K562 (cell line): ENCODE data around the gene USP12. TPM values are rescaled to one million over a fixed set of nuclear protein-coding genes. Genes with fewer than 3 reads are reported as not detected.
A peak's percentile ranks its signal among the peaks of the same experiment; 100 is the strongest.

ENCODE experiments used
- ATAC-seq: fragments of 200-7000 bp; cut with Tn5 transposase; 3 replicates; pipeline ENCODE4 v1.9.1; 2020; ENCODE audit warnings: moderate library complexity
- BruUV-seq: library from RNA; stranded (reverse); fragments of 400-500 nt; replicated peaks from 2 replicates; lab custom pipeline; 2021; lab: Mats Ljungman, UMichigan
- CTCF ChIA-PET: fragments of 300-600 bp; formaldehyde crosslinking; extraction: SDS; loops from one replicate; lab custom pipeline; 2021; ENCODE audit warnings: low intra/inter-chr PET ratio; lab: Yijun Ruan, JAX
- POLR2A ChIA-PET: fragments of 300-600, 350-650 bp; sonication (Branson Sonifier 250); formaldehyde crosslinking; extraction: SDS; loops from one replicate; lab custom pipeline; 2021; ENCODE audit warnings: antibody characterized with exemption, inconsistent platforms; lab: Yijun Ruan, JAX
- DNase-seq, 4 experiments: peaks; one replicate each; pipeline versions ENCODE4 v3.0.0 to v3.0.0-alpha.2; 2011 to 2018; ENCODE audit warnings: low spot score in 3 of 4, mixed read lengths in 3 of 4; ENCODE audit errors: extremely low read depth in 1 of 4
- FAIRE-seq: peaks from 2 replicates; lab custom pipeline; 2011; peaks lifted over from hg19 to GRCh38; lab: Jason Lieb, UNC
- H2AFZ ChIP-seq: 2 replicates; pipeline ENCODE4 v1.6.0; 2011; ENCODE audit warnings: low read depth, low read length, control low read depth, inconsistent platforms
- H3K27ac ChIP-seq: fragments of 200-600 bp; 3 replicates; pipeline ENCODE4 v1.8.0; 2011; ENCODE audit warnings: low read depth, mild to moderate bottlenecking, control low read depth, inconsistent platforms, low read length, moderate library complexity, mixed read lengths; ENCODE audit errors: extremely low read depth
- H3K27me3 ChIP-seq, 2 experiments: fragments of 300-600 bp in 1 of 2; 2 replicates in 1 of 2; 3 replicates in 1 of 2; pipeline versions ENCODE4 v1.6.0 to v1.8.0; 2011; ENCODE audit warnings: inconsistent platforms in 2 of 2, low read length in 2 of 2, mild to moderate bottlenecking in 1 of 2, mixed read lengths in 1 of 2, moderate library complexity in 1 of 2; ENCODE audit not compliant: control insufficient read depth in 2 of 2, insufficient read depth in 2 of 2
- H3K36me3 ChIP-seq: fragments of 300-600 bp; 3 replicates; pipeline ENCODE4 v1.8.0; 2011; ENCODE audit warnings: mild to moderate bottlenecking, low read length, inconsistent platforms; ENCODE audit not compliant: control insufficient read depth, insufficient read depth
- H3K4me1 ChIP-seq, 2 experiments: fragments of 200-600 bp in 1 of 2; replicated peaks in 1 of 2; 2 replicates in 1 of 2; 3 replicates in 1 of 2; pipeline versions ENCODE4 v1.5.1 to v1.8.0; 2011; ENCODE audit warnings: inconsistent platforms in 2 of 2, low read length in 2 of 2, mild to moderate bottlenecking in 1 of 2, mixed read lengths in 1 of 2, moderate library complexity in 1 of 2; ENCODE audit not compliant: control insufficient read depth in 2 of 2, insufficient read depth in 2 of 2
- H3K4me2 ChIP-seq: 2 replicates; pipeline ENCODE4 v1.6.1; 2011; ENCODE audit warnings: low read length, control low read depth, inconsistent platforms, mixed read lengths; ENCODE audit not compliant: insufficient read depth
- H3K4me3 ChIP-seq: fragments of 200-600 bp; sonication (generic), shearing (Covaris generic); 2 replicates; pipeline ENCODE4 v1.5.1; 2016; ENCODE audit warnings: control low read depth, inconsistent platforms
- H3K79me2 ChIP-seq: fragments of 200-600 bp; 3 replicates; pipeline ENCODE4 v1.8.0; 2011; ENCODE audit warnings: low read length, inconsistent platforms; ENCODE audit not compliant: control insufficient read depth, insufficient read depth
- H3K9ac ChIP-seq, 2 experiments: 2 replicates each; pipeline versions ENCODE4 v1.6.0 to v1.6.1; 2011; ENCODE audit warnings: low read depth in 2 of 2, low read length in 2 of 2, control low read depth in 1 of 2, inconsistent platforms in 1 of 2, mild to moderate bottlenecking in 1 of 2, mixed read lengths in 1 of 2; ENCODE audit not compliant: insufficient read depth in 1 of 2
- H3K9me1 ChIP-seq: one replicate; pipeline ENCODE4 v1.6.0; 2011; ENCODE audit warnings: inconsistent platforms, mild to moderate bottlenecking, low read length, moderate library complexity; ENCODE audit not compliant: control insufficient read depth, insufficient read depth
- H3K9me3 ChIP-seq: replicated peaks from 2 replicates; pipeline ENCODE4 v1.5.1; 2011; ENCODE audit warnings: low read depth, low read length, inconsistent platforms; ENCODE audit not compliant: control insufficient read depth, insufficient read depth
- H4K20me1 ChIP-seq: replicated peaks from 2 replicates; pipeline ENCODE4 v1.6.1; 2011; ENCODE audit warnings: low read length, inconsistent platforms, mixed read lengths; ENCODE audit not compliant: control insufficient read depth, insufficient read depth
- CBFA2T2 ChIP-seq: fragments of 450-650 bp; conservative IDR thresholded peaks from 2 replicates; pipeline ENCODE4 v1.6.1; 2017; ENCODE audit warnings: mild to moderate bottlenecking
- FOXJ3 ChIP-seq: sonication (generic); formaldehyde crosslinking; IDR thresholded peaks from 2 replicates; pipeline ENCODE4 v1.4.0; 2020; ENCODE audit warnings: mild to moderate bottlenecking, missing genetic modification reagents
- HDAC1 ChIP-seq, 2 experiments: fragments of 450-650 bp; IDR thresholded peaks; 2 replicates each; pipeline ENCODE4 v1.6.1; 2016 to 2017; ENCODE audit warnings: inconsistent platforms in 1 of 2, mild to moderate bottlenecking in 1 of 2, moderate library complexity in 1 of 2
- KDM1A ChIP-seq, 2 experiments: fragments of 450-650 bp; IDR thresholded peaks; 2 replicates each; pipeline ENCODE4 v1.6.1; 2016; ENCODE audit warnings: mild to moderate bottlenecking in 2 of 2
- L3MBTL2 ChIP-seq: fragments of 450-650 bp; IDR thresholded peaks from 2 replicates; pipeline ENCODE4 v1.6.1; 2016; ENCODE audit warnings: mild to moderate bottlenecking, moderate library complexity
- NCOR1 ChIP-seq: fragments of 450-650 bp; IDR thresholded peaks from 2 replicates; pipeline ENCODE4 v1.6.1; 2016; ENCODE audit warnings: mild to moderate bottlenecking, moderate library complexity
- PCBP1 ChIP-seq: fragments of 200-400 bp; formaldehyde crosslinking; IDR thresholded peaks from 2 replicates; pipeline ENCODE4 v1.6.1; 2018; ENCODE audit warnings: mild to moderate bottlenecking, low read depth, low read length; ENCODE audit not compliant: poor library complexity, severe bottlenecking
- SREBF1 ChIP-seq: fragments of 150-350 bp; IDR thresholded peaks from 2 replicates; pipeline ENCODE4 v1.6.1; 2014; ENCODE audit warnings: antibody characterized with exemption, low read depth, low read length, borderline replicate concordance
- ZNF175 ChIP-seq: fragments of 200-800 bp; sonication (Bioruptor generic); IDR thresholded peaks from 2 replicates; pipeline ENCODE4 v1.6.1; 2016; ENCODE audit warnings: low read depth, mild to moderate bottlenecking, missing genetic modification characterization, missing compliant biosample characterization
- WGBS: fragments of 100-300 bp; shearing (Covaris generic); methylation state at CpG from one replicate; pipeline ENCODE4 v1.1.6; 2016; ENCODE audit warnings: low coverage, mixed read lengths; ENCODE audit not compliant: insufficient coverage; ENCODE audit errors: missing lambda C conversion rate; 5-methylcytosine and 5-hydroxymethylcytosine counted together
- in situ Hi-C: fragments of 300-500 bp; cut with MboI; formaldehyde crosslinking; loops from 4 replicates; pipeline ENCODE4 v1.15.0; 2018; ENCODE audit warnings: inconsistent platforms, mixed read lengths
- intact Hi-C: fragments of 100-400 bp; cut with micrococcal nuclease; formaldehyde crosslinking; loops from 2 replicates; pipeline ENCODE4 v1.14.2; 2022
- polyA plus RNA-seq, 8 experiments: library from polyadenylated mRNA; depleted of rRNA in 4 of 8; stranded (reverse) in 5 of 8; unstranded in 3 of 8; fragments of >200 nt; fragmentation: Nextera tagmentation in 2 of 8; fragmentation: Illumina TruSeq in 1 of 8; extraction: Ambion mirVana in 2 of 8; extraction: Trizol in 1 of 8; gene quantifications; 2 replicates each; pipeline versions ENCODE4 v1.2.1 to v1.2.3, GENCODE V29; 2011 to 2014; ENCODE audit warnings: inconsistent platforms in 1 of 8, missing spikeins in 1 of 8
- total RNA-seq, 7 experiments: library from RNA; depleted of rRNA in 6 of 7; stranded (reverse); fragments of >200 nt in 6 of 7; fragmentation: Illumina TruSeq in 2 of 7; extraction: Trizol in 2 of 7; gene quantifications; 2 replicates each; pipeline versions ENCODE4 v1.2.1 to v1.2.3, GENCODE V29; 2011 to 2021; ENCODE audit warnings: low replicate concordance in 1 of 7
- TF ChIP-seq, protein P1 (sequence below): fragments of 450-650 bp; IDR thresholded peaks from 2 replicates; pipeline ENCODE4 v1.6.1; 2017; ENCODE audit warnings: mild to moderate bottlenecking, moderate library complexity

The USP12 gene
- total and polyA plus RNA-seq, 9 of the 15 experiments (the other 6 are each of a cell fraction or from before 2014, with no cell fraction given): 1.8 to 20.5 (median 13.3) TPM

DNA sequence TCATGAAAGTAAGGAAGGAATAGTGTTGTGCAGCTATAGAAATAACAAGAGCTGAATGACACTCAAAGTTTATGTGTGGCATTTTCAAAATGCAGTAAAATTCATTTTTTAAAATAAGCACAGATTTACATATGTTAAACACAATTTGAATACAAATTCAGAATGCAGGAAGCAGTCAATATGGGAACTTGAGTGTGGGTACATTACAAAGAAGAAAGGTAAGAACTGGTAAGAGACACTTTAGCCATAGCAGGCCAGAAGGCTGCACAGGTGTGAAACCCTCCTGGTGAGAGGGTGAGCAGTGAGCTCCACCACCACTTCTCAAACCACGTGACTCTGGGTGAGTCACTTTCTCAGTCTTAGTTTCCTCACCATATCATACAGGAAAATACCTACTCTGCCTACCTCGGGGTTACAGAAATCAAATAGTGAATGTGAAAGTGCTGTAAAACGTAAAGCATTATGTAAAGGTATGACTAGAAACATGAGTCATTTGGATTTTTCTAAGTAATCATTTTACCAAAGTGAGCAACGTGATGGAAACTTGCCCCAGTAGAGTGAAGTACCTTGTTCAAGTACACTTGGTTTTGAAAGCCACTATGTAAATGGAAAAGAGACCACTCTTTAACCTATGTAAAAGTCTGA lies 40.5 kb downstream of the USP12 start (continued):
- TF ChIP-seq, protein P1, sequence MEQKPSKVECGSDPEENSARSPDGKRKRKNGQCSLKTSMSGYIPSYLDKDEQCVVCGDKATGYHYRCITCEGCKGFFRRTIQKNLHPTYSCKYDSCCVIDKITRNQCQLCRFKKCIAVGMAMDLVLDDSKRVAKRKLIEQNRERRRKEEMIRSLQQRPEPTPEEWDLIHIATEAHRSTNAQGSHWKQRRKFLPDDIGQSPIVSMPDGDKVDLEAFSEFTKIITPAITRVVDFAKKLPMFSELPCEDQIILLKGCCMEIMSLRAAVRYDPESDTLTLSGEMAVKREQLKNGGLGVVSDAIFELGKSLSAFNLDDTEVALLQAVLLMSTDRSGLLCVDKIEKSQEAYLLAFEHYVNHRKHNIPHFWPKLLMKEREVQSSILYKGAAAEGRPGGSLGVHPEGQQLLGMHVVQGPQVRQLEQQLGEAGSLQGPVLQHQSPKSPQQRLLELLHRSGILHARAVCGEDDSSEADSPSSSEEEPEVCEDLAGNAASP: no peak
- no peak for TF ChIP-seq NCOR1
- TF ChIP-seq SREBF1: no peak
- TF ChIP-seq CBFA2T2: peak; percentile 57; the same call in 1 of the 2 replicates
- TF ChIP-seq FOXJ3: no peak
- peak; percentile 38 for TF ChIP-seq L3MBTL2

DNA sequence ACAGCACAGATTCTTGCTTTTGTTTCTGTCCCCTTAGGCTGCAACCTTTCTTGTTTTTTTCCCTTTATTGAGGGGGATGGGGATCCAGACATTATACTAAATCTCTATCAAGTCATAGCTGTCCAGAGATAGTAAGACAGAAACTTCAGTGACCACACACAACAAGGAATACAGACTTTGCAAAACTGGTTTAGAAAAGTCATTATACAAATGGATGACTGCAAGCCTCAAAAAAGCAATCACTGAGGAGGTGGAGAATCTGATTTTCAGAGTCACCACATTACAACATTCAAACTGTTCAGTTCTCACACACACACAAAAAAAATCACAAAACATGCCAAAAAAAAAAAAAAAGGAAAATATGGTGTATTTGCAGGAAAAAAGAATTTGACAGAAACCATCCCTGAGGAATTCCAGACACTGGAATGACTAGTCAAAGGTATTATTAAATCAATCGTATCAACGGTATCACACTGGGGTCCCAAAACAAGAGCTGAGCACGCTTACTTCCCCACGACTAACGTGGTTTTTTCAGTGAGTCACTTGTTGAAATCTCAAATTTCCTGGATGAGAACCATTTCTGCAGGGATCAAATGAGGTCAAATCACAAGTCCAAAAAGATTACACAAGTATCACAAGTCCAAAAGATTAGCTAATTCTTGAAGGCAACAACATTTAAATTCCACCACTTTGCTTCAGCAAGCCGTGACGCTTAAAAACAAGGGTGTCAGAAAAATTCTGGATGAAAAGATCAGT lies 41.2 kb downstream of the USP12 start:
- no peaks in the 10 kb centered on the region for H3K36me3 ChIP-seq

More for the DNA sequence above, 41.2 kb downstream of the USP12 start:
- Histone ChIP-seq H3K27me3 (no peaks in the 10 kb centered on the region), H3K9ac (no peak overlapping the region), H3K79me2 (peaks cover 91% of the 10 kb centered on the region), H3K9me3 (no peaks in the 10 kb centered on the region), H3K4me1 (peaks cover 3 to 28% of the 10 kb centered on the region in 2 experiments; a peak in 3 of 5 replicates), H2AFZ (no peak overlapping the region), H3K4me2 (no peak overlapping the region), H4K20me1 (no peaks in the 10 kb centered on the region), H3K4me3 (no peak overlapping the region), H3K9me1 (no peaks in the 10 kb centered on the region), H3K27ac (no peak overlapping the region)
- no peak for DNase-seq
- no peak for ATAC-seq
- intact Hi-C loops (no loop called here), in situ Hi-C loops (no loop called here)
- TF ChIP-seq KDM1A (IDR thresholded peaks at IDR 0.05) (peak; percentile 24 to 43; a peak in 1 of 4 replicates), PCBP1 (no peak), ZNF175 (CRISPR knock-in tag) (peak; percentile 95), HDAC1 (IDR thresholded peaks at IDR 0.05) (no peak)
- no TSS peak for BruUV-seq
- CTCF ChIA-PET: no interaction called here
- POLR2A ChIA-PET: no interaction called here
- FAIRE-seq: no peak
- 76% methylated on average over 7 of the region's 7 CpGs for WGBS
